Calu3 (cell line): Measurements from ENCODE around the gene FURIN. TPM values are rescaled to one million over a fixed set of nuclear protein-coding genes. Genes with fewer than 3 reads are reported as not detected.
A peak's percentile ranks its signal among the peaks of the same experiment; 100 is the strongest.
"Not testable (repeated sequence)": the region's sequence is repeated elsewhere in the genome, so short reads cannot be mapped to it uniquely, and the experiment has no call there.

Experiments used
- BruUV-seq: library from RNA; stranded (reverse); fragments of 400-500 nt; replicated peaks from 2 replicates; lab custom pipeline; 2021; lab: Mats Ljungman, UMichigan
- CTCF ChIA-PET: fragments of 300-600 bp; sonication (Branson Sonifier 250); formaldehyde crosslinking; loops from one replicate; lab custom pipeline; 2022; ENCODE audit warnings: antibody characterized with exemption; lab: Charles Lee
- DNase-seq: peaks from one replicate; pipeline ENCODE4 v3.0.0; 2022
- H3K27ac Mint-ChIP-seq: one replicate; pipeline ENCODE4 v1.8.0; 2022; ENCODE audit warnings: mixed read lengths; ENCODE audit not compliant: unreplicated experiment
- H3K27me3 Mint-ChIP-seq: one replicate; pipeline ENCODE4 v1.8.0; 2022; ENCODE audit warnings: mixed read lengths; ENCODE audit not compliant: unreplicated experiment
- H3K36me3 Mint-ChIP-seq: one replicate; pipeline ENCODE4 v1.8.0; 2022; ENCODE audit warnings: mild to moderate bottlenecking, moderate library complexity, mixed read lengths; ENCODE audit not compliant: insufficient read depth, unreplicated experiment
- H3K4me1 Mint-ChIP-seq: one replicate; pipeline ENCODE4 v1.8.0; 2022; ENCODE audit warnings: mild to moderate bottlenecking, low read depth, mixed read lengths; ENCODE audit not compliant: unreplicated experiment
- H3K4me3 Mint-ChIP-seq: one replicate; pipeline ENCODE4 v1.8.0; 2022; ENCODE audit warnings: mild to moderate bottlenecking, low read depth, moderate library complexity, mixed read lengths; ENCODE audit not compliant: unreplicated experiment
- H3K9me3 Mint-ChIP-seq: one replicate; pipeline ENCODE4 v1.8.0; 2022; ENCODE audit warnings: low read depth, mixed read lengths; ENCODE audit not compliant: unreplicated experiment
- CTCF ChIP-seq: fragments of 200-600 bp; IDR thresholded peaks from one replicate; pipeline ENCODE4 v1.8.0; 2022; ENCODE audit warnings: antibody characterized with exemption; ENCODE audit not compliant: unreplicated experiment
- intact Hi-C: fragments of 100-400 bp; cut with micrococcal nuclease; formaldehyde crosslinking; loops from one replicate; pipeline ENCODE4 v1.10.0; 2022; ENCODE audit not compliant: unreplicated experiment
- total RNA-seq: library from RNA; stranded (reverse); gene quantifications from 2 replicates; pipeline ENCODE4 v1.2.3, GENCODE V29; 2022

FURIN gene
- total RNA-seq, 1 experiment from 2014 or later: 76.6 TPM

GRCh38 chr15:90895571-90896117, 27.3 kb downstream of the FURIN start:
- peaks cover 34% of the 10 kb centered on the region for H3K27me3 Mint-ChIP-seq
- no TSS peak for BruUV-seq

GRCh38 chr15:90897131-90897655, 28.8 kb downstream of the FURIN start:
- DNase-seq, H3K9me3 Mint-ChIP-seq, intact Hi-C loops, H3K36me3 Mint-ChIP-seq, BruUV-seq, H3K27ac Mint-ChIP-seq, CTCF ChIA-PET, H3K4me3 Mint-ChIP-seq: not testable (repeated sequence)
- H3K27me3 Mint-ChIP-seq: peaks cover 34% of the 10 kb centered on the region
- peaks cover 10% of the 10 kb centered on the region for H3K4me1 Mint-ChIP-seq

More at GRCh38 chr15:90895571-90896117, 27.3 kb downstream of the FURIN start:
- intact Hi-C loops: no loop called here
- H3K4me3 Mint-ChIP-seq: no peak overlapping the region
- H3K9me3 Mint-ChIP-seq: no peaks in the 10 kb centered on the region
- CTCF ChIA-PET: no interaction called here
- no peaks in the 10 kb centered on the region for H3K4me1 Mint-ChIP-seq
- no peaks in the 10 kb centered on the region for H3K36me3 Mint-ChIP-seq
- peak; percentile 3 for TF ChIP-seq CTCF
- DNase-seq: no peak
- no peak overlapping the region for H3K27ac Mint-ChIP-seq

- Mint-ChIP-seq H3K27me3 (peaks cover 21% of the 10 kb centered on the region), H3K9me3 (no peaks in the 10 kb centered on the region)
- CTCF ChIA-PET: no interaction called here
These were observed 33.0 kb downstream of the FURIN start for GRCh38 chr15:90901175-90902039.

GRCh38 chr15:90902040-90902839, 33.9 kb downstream of the FURIN start:
- CTCF ChIA-PET: interaction anchor here (0.7 to 2.4 kb wide), 4 partner anchors 29 to 185 kb away, joined by 3 to 17 read pairs (median 6); partner anchors contain the start of genes BLM, HDDC3 and UNC45A
- Mint-ChIP-seq H3K36me3 (peaks cover 13% of the 10 kb centered on the region), H3K27me3 (peaks cover 14% of the 10 kb centered on the region), H3K4me3 (peak overlapping the region; percentile 91), H3K27ac (peak overlapping the region; percentile 65), H3K4me1 (peaks cover 10% of the 10 kb centered on the region), H3K9me3 (no peaks in the 10 kb centered on the region)
- intact Hi-C loops: no loop called here
- TF ChIP-seq CTCF: peak; percentile 80
- peak; percentile 85 for DNase-seq
- no TSS peak for BruUV-seq

More at GRCh38 chr15:90901175-90902039, 33.0 kb downstream of the FURIN start:
- no TSS peak for BruUV-seq
- no peak for DNase-seq
- Mint-ChIP-seq H3K27ac (peak overlapping the region; percentile 65), H3K36me3 (peaks cover 13% of the 10 kb centered on the region), H3K4me1 (peaks cover 10% of the 10 kb centered on the region), H3K4me3 (peak overlapping the region; percentile 91)
- TF ChIP-seq CTCF: no peak
- intact Hi-C loops: no loop called here
